ENCODE measurements around the gene YWHAB. TPM values are rescaled to one million over a fixed set of nuclear protein-coding genes. Genes with fewer than 3 reads are reported as not detected.

YWHAB gene
- total and polyA plus RNA-seq, 2 donors (not counting 3 experiments of a cell fraction or from before 2014, with no cell fraction given), result 65.9 to 255 TPM

DNA sequence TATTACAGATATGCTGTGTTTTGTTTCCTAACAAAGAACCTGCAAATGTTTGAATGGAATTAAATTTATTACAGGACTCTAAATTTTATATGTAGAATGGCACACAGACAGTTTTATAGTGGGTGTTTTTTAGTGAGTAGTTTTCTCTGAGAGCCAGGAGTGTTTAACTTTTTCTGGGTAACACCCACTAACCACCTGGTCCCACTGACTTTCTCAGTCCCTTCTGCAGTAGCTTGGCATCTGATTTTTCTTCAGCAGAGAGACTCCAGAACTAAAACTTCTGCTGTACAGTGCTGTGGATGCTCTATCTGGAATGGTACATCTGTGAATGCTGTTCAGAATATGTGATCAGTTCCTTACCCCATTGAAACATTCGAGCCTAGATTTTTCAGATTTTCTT lies 6.3 kb downstream of the YWHAB start:
- TF ChIP-seq POLR2AphosphoS5 (IDR thresholded peaks at IDR 0.05; ENCODE audit: insufficient read depth, low read depth, low read length) (no peak), FOS (IDR thresholded peaks at IDR 0.05; ENCODE audit: borderline replicate concordance, insufficient read depth, low read length) (no peak), EZH2 (IDR thresholded peaks at IDR 0.05; ENCODE audit: borderline replicate concordance, low read depth, low read length, severe bottlenecking) (no peak), POLR2A (IDR thresholded peaks at IDR 0.05; ENCODE audit: low read depth, low read length) (no peak), JUN (IDR thresholded peaks at IDR 0.05; ENCODE audit: borderline replicate concordance, insufficient read depth, insufficient read length, low read depth) (no peak), GATA2 (IDR thresholded peaks at IDR 0.05; ENCODE audit: insufficient read depth, insufficient read length, low read depth, low read length) (no peak), MYC (IDR thresholded peaks at IDR 0.05; ENCODE audit: low read depth, low read length) (no peak)
- TF ChIP-seq, protein P1, sequence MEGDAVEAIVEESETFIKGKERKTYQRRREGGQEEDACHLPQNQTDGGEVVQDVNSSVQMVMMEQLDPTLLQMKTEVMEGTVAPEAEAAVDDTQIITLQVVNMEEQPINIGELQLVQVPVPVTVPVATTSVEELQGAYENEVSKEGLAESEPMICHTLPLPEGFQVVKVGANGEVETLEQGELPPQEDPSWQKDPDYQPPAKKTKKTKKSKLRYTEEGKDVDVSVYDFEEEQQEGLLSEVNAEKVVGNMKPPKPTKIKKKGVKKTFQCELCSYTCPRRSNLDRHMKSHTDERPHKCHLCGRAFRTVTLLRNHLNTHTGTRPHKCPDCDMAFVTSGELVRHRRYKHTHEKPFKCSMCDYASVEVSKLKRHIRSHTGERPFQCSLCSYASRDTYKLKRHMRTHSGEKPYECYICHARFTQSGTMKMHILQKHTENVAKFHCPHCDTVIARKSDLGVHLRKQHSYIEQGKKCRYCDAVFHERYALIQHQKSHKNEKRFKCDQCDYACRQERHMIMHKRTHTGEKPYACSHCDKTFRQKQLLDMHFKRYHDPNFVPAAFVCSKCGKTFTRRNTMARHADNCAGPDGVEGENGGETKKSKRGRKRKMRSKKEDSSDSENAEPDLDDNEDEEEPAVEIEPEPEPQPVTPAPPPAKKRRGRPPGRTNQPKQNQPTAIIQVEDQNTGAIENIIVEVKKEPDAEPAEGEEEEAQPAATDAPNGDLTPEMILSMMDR (IDR thresholded peaks at IDR 0.05; ENCODE audit: extremely low read depth in 1 of 2, insufficient read depth in 1 of 2, low read depth in 1 of 2, low read length in 2 of 2), result no peak
- TF ChIP-seq, protein P2, sequence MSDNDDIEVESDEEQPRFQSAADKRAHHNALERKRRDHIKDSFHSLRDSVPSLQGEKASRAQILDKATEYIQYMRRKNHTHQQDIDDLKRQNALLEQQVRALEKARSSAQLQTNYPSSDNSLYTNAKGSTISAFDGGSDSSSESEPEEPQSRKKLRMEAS (IDR thresholded peaks at IDR 0.05; ENCODE audit: insufficient read depth, insufficient read length), result no peak
- dilution Hi-C loops (cut with MboI; ENCODE audit: extremely low pct_ligation_motif_present, low sequenced_read_pairs), result no loop called here
- POLR2A ChIA-PET, result no interaction called here
- DNase-seq (ENCODE audit: low read depth, low spot score) (no peak), FAIRE-seq (no peak)
- Histone ChIP-seq H3K4me1 (ENCODE audit: control insufficient read depth, extremely low read depth, insufficient read depth, low read length) (peaks cover 25% of the 10 kb centered on the region), H3K9me3 (replicated peaks; ENCODE audit: control insufficient read depth, insufficient read depth, low read length) (no peaks in the 10 kb centered on the region), H3K4me2 (ENCODE audit: insufficient read depth, low read length) (no peak overlapping the region), H2AFZ (ENCODE audit: low read depth, low read length) (no peak overlapping the region), H3K79me2 (ENCODE audit: control insufficient read depth, insufficient read depth, low read length) (peaks cover 99% of the 10 kb centered on the region), H3K36me3 (ENCODE audit: control insufficient read depth in 2 of 2, extremely low read depth in 1 of 2, insufficient read depth in 2 of 2, low read length in 2 of 2) (peaks cover 1 to 5% of the 10 kb centered on the region in 2 experiments), H4K20me1 (replicated peaks; ENCODE audit: control insufficient read depth, extremely low read depth, insufficient read depth, low read length) (peaks cover 46% of the 10 kb centered on the region), H3K27me3 (ENCODE audit: control insufficient read depth in 2 of 2, insufficient read depth in 2 of 2, low read length in 2 of 2) (no peaks in the 10 kb centered on the region), H3K4me3 (replicated peaks in 1 of 3; ENCODE audit: insufficient read depth in 1 of 3, low read depth in 1 of 3, low read length in 3 of 3) (no peak overlapping the region), H3K27ac (ENCODE audit: insufficient read depth, low read depth, low read length) (no peak overlapping the region), H3K9me1 (replicated peaks; ENCODE audit: control insufficient read depth, extremely low read depth, insufficient read depth, low read length) (no peaks in the 10 kb centered on the region), H3K9ac (replicated peaks; ENCODE audit: extremely low read depth, insufficient read depth, low read length) (no peak overlapping the region)
- no TSS peak for BruUV-seq (replicated peaks)
- intact Hi-C loops (cut with micrococcal nuclease), result no loop called here
- CTCF ChIA-PET, result interaction anchor here (1.2 kb wide), 1 partner anchor 119 kb away, joined by 4 read pairs; no protein-coding TSS in a partner anchor
